ENCODE measurements around the gene C4BPB. TPM values are rescaled to one million over a fixed set of nuclear protein-coding genes. Genes with fewer than 3 reads are reported as not detected.

Gene C4BPB
- total RNA-seq, 4 donors from 2014 or later, result not detected

DNA sequence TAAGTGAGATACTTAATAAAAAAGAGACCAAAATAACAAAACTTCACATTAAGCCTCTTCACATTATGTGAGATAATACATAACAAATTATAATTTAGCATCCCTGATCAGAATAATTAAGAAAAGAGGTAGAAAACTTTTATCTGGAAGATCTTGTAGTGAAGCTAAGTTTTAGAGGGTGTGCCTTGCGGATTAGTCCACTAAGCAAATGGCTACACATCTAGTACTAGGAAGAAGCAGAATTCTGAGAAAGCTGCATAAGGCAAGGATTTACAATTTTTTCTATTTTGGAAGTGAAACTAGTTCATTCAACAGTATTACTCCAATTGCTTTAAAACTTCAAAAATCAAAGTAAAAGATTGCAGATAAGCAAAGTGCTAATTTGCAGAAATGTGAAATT is 41.2 kb upstream of the C4BPB start:
- Histone ChIP-seq H3K4me1 (peaks cover 35 to 46% of the 10 kb centered on the region in 2 donors), H3K27ac (peak overlapping the region in 2 of 3 donors; percentile 42 to 48), H3K36me3 (peaks cover 11 to 13% of the 10 kb centered on the region in 2 donors), H3K9me3 (no peaks in the 10 kb centered on the region), H3K4me3 (replicated peaks in 1 of 3) (no peak overlapping the region), H3K27me3 (no peaks in the 10 kb centered on the region)
- intact Hi-C loops (cut with DNase I), result no loop called here
- no peak for DNase-seq
- WGBS, 2 donors, result 96 to 98% methylated on average over 1 of the region's 1 CpG
- no peak for TF ChIP-seq POLR2A (IDR thresholded peaks at IDR 0.05)
- TF ChIP-seq, protein P1, sequence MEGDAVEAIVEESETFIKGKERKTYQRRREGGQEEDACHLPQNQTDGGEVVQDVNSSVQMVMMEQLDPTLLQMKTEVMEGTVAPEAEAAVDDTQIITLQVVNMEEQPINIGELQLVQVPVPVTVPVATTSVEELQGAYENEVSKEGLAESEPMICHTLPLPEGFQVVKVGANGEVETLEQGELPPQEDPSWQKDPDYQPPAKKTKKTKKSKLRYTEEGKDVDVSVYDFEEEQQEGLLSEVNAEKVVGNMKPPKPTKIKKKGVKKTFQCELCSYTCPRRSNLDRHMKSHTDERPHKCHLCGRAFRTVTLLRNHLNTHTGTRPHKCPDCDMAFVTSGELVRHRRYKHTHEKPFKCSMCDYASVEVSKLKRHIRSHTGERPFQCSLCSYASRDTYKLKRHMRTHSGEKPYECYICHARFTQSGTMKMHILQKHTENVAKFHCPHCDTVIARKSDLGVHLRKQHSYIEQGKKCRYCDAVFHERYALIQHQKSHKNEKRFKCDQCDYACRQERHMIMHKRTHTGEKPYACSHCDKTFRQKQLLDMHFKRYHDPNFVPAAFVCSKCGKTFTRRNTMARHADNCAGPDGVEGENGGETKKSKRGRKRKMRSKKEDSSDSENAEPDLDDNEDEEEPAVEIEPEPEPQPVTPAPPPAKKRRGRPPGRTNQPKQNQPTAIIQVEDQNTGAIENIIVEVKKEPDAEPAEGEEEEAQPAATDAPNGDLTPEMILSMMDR (IDR thresholded peaks at IDR 0.05), result no peak

DNA sequence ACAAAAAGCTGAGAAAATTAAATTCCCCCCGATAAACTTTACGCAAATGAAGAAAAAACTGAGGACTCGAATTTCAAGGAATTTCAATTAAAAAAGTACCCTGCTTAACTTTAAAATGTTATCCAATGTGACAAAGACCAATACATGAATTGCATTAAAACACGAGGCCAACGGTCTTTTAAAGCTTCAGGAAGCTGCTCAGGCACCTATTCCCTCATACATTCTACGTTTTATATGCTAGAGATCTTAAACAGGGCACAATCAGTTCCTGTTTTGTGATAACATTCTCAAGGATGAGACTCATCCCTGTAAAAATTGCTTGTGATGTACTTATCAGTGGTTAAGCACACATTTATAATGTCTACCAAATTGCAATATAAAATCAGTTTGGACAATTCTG is 40.6 kb upstream of the C4BPB start:
- Histone ChIP-seq H3K4me1 (peaks cover 35 to 46% of the 10 kb centered on the region in 2 donors), H3K9me3 (no peaks in the 10 kb centered on the region), H3K27ac (no peak overlapping the region), H3K36me3 (peaks cover 11 to 13% of the 10 kb centered on the region in 2 donors), H3K4me3 (replicated peaks in 1 of 3) (no peak overlapping the region), H3K27me3 (no peaks in the 10 kb centered on the region)
- DNase-seq, result no peak
- TF ChIP-seq POLR2A (IDR thresholded peaks at IDR 0.05), result no peak
- TF ChIP-seq, protein P1 (IDR thresholded peaks at IDR 0.05), result no peak
- intact Hi-C loops (cut with DNase I), result no loop called here
- WGBS, 2 donors, result 89 to 93% methylated on average over 6 of the region's 6 CpGs

- Histone ChIP-seq H3K27ac (no peak overlapping the region), H3K9me3 (no peaks in the 10 kb centered on the region), H3K36me3 (peaks cover 11 to 13% of the 10 kb centered on the region in 2 donors), H3K4me3 (replicated peaks in 1 of 3) (no peak overlapping the region), H3K27me3 (no peaks in the 10 kb centered on the region), H3K4me1 (peaks cover 37 to 46% of the 10 kb centered on the region in 2 donors)
- TF ChIP-seq, protein P1 (IDR thresholded peaks at IDR 0.05), result no peak
- no peak for TF ChIP-seq POLR2A (IDR thresholded peaks at IDR 0.05)
- WGBS, 2 donors, result 91 to 93% methylated on average over 4 of the region's 4 CpGs
- intact Hi-C loops (cut with DNase I), result no loop called here
- no peak for DNase-seq
Measured at GRCh38 chr1:207049054-207049453, 39.6 kb upstream of the C4BPB start.

- peaks cover 11 to 13% of the 10 kb centered on the region in 2 donors for H3K36me3 ChIP-seq
- peak overlapping the region in 1 of 3 donors; percentile 92 for H3K4me3 ChIP-seq (replicated peaks in 1 of 3)
- TF ChIP-seq, protein P1 (IDR thresholded peaks at IDR 0.05), result no peak
- TF ChIP-seq POLR2A (IDR thresholded peaks at IDR 0.05), result no peak
- peak overlapping the region in 2 of 3 donors; percentile 15 to 97 for H3K27ac ChIP-seq
- WGBS, 2 donors, result 57 to 61% methylated on average over 8 of the region's 8 CpGs
- H3K27me3 ChIP-seq, result no peaks in the 10 kb centered on the region
- intact Hi-C loops (cut with DNase I), result no loop called here
- no peaks in the 10 kb centered on the region for H3K9me3 ChIP-seq
- no peak for DNase-seq
- H3K4me1 ChIP-seq, result peaks cover 42 to 46% of the 10 kb centered on the region in 2 donors
Measured at GRCh38 chr1:207049514-207049913, 39.1 kb upstream of the C4BPB start.

GRCh38 chr1:207049974-207050391 is 38.7 kb upstream of the C4BPB start:
- H3K9me3 ChIP-seq, result no peaks in the 10 kb centered on the region
- peak overlapping the region; percentile 92 to 99 (median 99) for H3K4me3 ChIP-seq (replicated peaks in 1 of 3)
- H3K27me3 ChIP-seq, result no peaks in the 10 kb centered on the region
- peak overlapping the region; percentile 77 to 97 (median 97) for H3K27ac ChIP-seq
- 1% methylated on average over 6 of the region's 6 CpGs for WGBS, 2 donors
- peaks cover 43 to 44% of the 10 kb centered on the region in 2 donors for H3K4me1 ChIP-seq
- intact Hi-C loops (cut with DNase I), result no loop called here
- TF ChIP-seq, protein P1 (IDR thresholded peaks at IDR 0.05), result peak; percentile 63 to 84 (median 76)
- no peak for TF ChIP-seq POLR2A (IDR thresholded peaks at IDR 0.05)
- peaks cover 11 to 13% of the 10 kb centered on the region in 2 donors for H3K36me3 ChIP-seq
- peak; percentile 60 to 61 for DNase-seq
